CD4-positive, alpha-beta T cell (primary cell): ENCODE data around the gene RPS18. TPM values are rescaled to one million over a fixed set of nuclear protein-coding genes. Genes with fewer than 3 reads are reported as not detected.

ENCODE experiments used
- ATAC-seq: fragments of 200-7000 bp; cut with Tn5 transposase; one replicate; pipeline ENCODE4 v1.10.0; 2022; ENCODE audit warnings: mild to moderate bottlenecking; ENCODE audit not compliant: poor library complexity
- CTCF ChIA-PET: fragments of 350-600 bp; sonication (Branson Sonifier 250); formaldehyde crosslinking; loops from one replicate; lab custom pipeline; 2021; ENCODE audit warnings: antibody characterized with exemption, inconsistent platforms; lab: Charles Lee
- POLR2A ChIA-PET: fragments of 350-600 bp; sonication (Branson Sonifier 250); formaldehyde crosslinking; loops from one replicate; lab custom pipeline; 2021; ENCODE audit warnings: antibody characterized with exemption, inconsistent platforms; lab: Charles Lee
- DNase-seq, 14 experiments: peaks; one replicate each; pipeline ENCODE4 v3.0.0-alpha.2; 2013 to 2020; ENCODE audit warnings: mixed read lengths in 2 of 14
- H3K27ac ChIP-seq, 2 donors: one replicate each; pipeline versions ENCODE4 v1.5.1 to v1.7.0; 2013; ENCODE audit warnings: low read length in 2 of 2, low read depth in 1 of 2, mild to moderate bottlenecking in 1 of 2
- H3K27me3 ChIP-seq, 2 experiments: 1 replicate in 1 of 2; 2 replicates in 1 of 2; pipeline versions ENCODE4 v1.6.1 to v1.7.0; 2013; ENCODE audit warnings: low read length in 2 of 2, control low read depth in 1 of 2, mild to moderate bottlenecking in 1 of 2, moderate library complexity in 1 of 2; ENCODE audit not compliant: insufficient read depth in 2 of 2, control insufficient read depth in 1 of 2
- H3K36me3 ChIP-seq: one replicate; pipeline ENCODE4 v1.6.1; 2013; ENCODE audit warnings: low read length, control low read depth; ENCODE audit not compliant: insufficient read depth
- H3K4me1 ChIP-seq: one replicate; pipeline ENCODE4 v1.6.1; 2013; ENCODE audit warnings: low read length, control low read depth; ENCODE audit not compliant: insufficient read depth
- H3K4me3 ChIP-seq: one replicate; pipeline ENCODE4 v1.5.1; 2013; ENCODE audit warnings: mild to moderate bottlenecking, low read length, moderate library complexity
- H3K9me3 ChIP-seq, 2 experiments: 1 replicate in 1 of 2; 2 replicates in 1 of 2; pipeline versions ENCODE4 v1.6.1 to v1.7.0; 2013; ENCODE audit warnings: low read length in 2 of 2, mild to moderate bottlenecking in 2 of 2, control low read depth in 1 of 2, moderate library complexity in 1 of 2; ENCODE audit not compliant: control insufficient read depth in 1 of 2, insufficient read depth in 1 of 2
- H3K27ac Mint-ChIP-seq: one replicate; pipeline ENCODE4 v1.8.0; 2020; ENCODE audit warnings: mixed read lengths
- H3K27me3 Mint-ChIP-seq: one replicate; pipeline ENCODE4 v1.8.0; 2021; ENCODE audit warnings: mixed read lengths
- H3K36me3 Mint-ChIP-seq: one replicate; pipeline ENCODE4 v1.8.0; 2021; ENCODE audit warnings: low read depth, mixed read lengths
- H3K4me1 Mint-ChIP-seq: one replicate; pipeline ENCODE4 v1.8.0; 2021; ENCODE audit warnings: low read depth, mixed read lengths
- H3K4me3 Mint-ChIP-seq: one replicate; pipeline ENCODE4 v1.8.0; 2020; ENCODE audit warnings: mild to moderate bottlenecking, mixed read lengths
- H3K9me3 Mint-ChIP-seq: one replicate; pipeline ENCODE4 v1.8.0; 2020; ENCODE audit warnings: mixed read lengths
- intact Hi-C, 2 experiments: fragments of 100-400 bp; cut with DNase I in 1 of 2; cut with micrococcal nuclease in 1 of 2; formaldehyde crosslinking; loops; one replicate each; pipeline versions ENCODE4 v1.15.1 to v1.9.0; 2023 to 2025; cut with DNase I, micrococcal nuclease
- total RNA-seq, 174 experiments: library from RNA in 2 of 174; stranded (reverse) in 2 of 174; gene quantifications; one replicate each; pipeline ENCODE4 v1.2.3 and lab custom pipeline; 2021 to 2026
- TF ChIP-seq, protein P1 (sequence below): fragments of 200-600 bp; IDR thresholded peaks from one replicate; pipeline ENCODE4 v1.8.0; 2022; ENCODE audit warnings: antibody characterized with exemption, mild to moderate bottlenecking

Gene RPS18
- total RNA-seq, 2 experiments from 2014 or later = 5,159 to 5,309 TPM

DNA sequence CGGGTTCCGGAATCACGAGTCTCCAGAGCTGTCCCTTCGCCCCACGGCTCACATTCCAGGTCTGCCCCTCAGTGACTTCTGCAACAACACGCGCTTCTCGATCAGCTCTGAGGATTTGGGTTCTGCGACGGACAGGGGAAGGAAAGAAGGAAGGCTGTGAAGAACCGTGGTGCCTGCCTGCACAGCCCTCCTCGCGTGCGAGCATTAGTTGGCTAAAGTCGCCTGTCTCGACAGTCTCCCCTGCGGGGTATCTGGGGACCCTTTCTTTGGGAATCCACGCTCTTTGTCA is 23.3 kb upstream of the RPS18 start:
- Mint-ChIP-seq H3K27ac (peak overlapping the region; percentile 97), H3K9me3 (no peaks in the 10 kb centered on the region), H3K4me1 (peaks cover 37% of the 10 kb centered on the region), H3K4me3 (peak overlapping the region; percentile 92), H3K36me3 (peaks cover 24% of the 10 kb centered on the region), H3K27me3 (no peaks in the 10 kb centered on the region)
- Histone ChIP-seq H3K27me3 (no peaks in the 10 kb centered on the region), H3K4me3 (peak overlapping the region; percentile 70), H3K27ac (peak overlapping the region; percentile 98), H3K9me3 (no peaks in the 10 kb centered on the region), H3K4me1 (peaks cover 32% of the 10 kb centered on the region), H3K36me3 (peaks cover 17% of the 10 kb centered on the region)
- intact Hi-C loops = loop anchor here (1.0 to 2.0 kb wide), 7 partner anchors 40 to 363 kb away; partner anchors contain the start of gene RING1 (in 2 of the 2)
- ATAC-seq (peak; percentile 33), DNase-seq (peak in 5 of 14 experiments; percentile 7 to 81 (median 23))
- TF ChIP-seq, protein P1, sequence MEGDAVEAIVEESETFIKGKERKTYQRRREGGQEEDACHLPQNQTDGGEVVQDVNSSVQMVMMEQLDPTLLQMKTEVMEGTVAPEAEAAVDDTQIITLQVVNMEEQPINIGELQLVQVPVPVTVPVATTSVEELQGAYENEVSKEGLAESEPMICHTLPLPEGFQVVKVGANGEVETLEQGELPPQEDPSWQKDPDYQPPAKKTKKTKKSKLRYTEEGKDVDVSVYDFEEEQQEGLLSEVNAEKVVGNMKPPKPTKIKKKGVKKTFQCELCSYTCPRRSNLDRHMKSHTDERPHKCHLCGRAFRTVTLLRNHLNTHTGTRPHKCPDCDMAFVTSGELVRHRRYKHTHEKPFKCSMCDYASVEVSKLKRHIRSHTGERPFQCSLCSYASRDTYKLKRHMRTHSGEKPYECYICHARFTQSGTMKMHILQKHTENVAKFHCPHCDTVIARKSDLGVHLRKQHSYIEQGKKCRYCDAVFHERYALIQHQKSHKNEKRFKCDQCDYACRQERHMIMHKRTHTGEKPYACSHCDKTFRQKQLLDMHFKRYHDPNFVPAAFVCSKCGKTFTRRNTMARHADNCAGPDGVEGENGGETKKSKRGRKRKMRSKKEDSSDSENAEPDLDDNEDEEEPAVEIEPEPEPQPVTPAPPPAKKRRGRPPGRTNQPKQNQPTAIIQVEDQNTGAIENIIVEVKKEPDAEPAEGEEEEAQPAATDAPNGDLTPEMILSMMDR = peak; percentile 35
- CTCF ChIA-PET = interaction anchor here (0.7 to 6.8 kb wide), 29 partner anchors 8 to 372 kb away, joined by 3 to 76 read pairs (median 4); partner anchors contain the start of genes B3GALT4, HSD17B8, ITPR3 and RGL2
- POLR2A ChIA-PET = interaction anchor here (0.5 to 4.0 kb wide), 35 partner anchors 10 to 403 kb away, joined by 3 to 95 read pairs (median 8); partner anchors contain the start of genes B3GALT4, BRD2, HLA-DMA and HSD17B8

DNA sequence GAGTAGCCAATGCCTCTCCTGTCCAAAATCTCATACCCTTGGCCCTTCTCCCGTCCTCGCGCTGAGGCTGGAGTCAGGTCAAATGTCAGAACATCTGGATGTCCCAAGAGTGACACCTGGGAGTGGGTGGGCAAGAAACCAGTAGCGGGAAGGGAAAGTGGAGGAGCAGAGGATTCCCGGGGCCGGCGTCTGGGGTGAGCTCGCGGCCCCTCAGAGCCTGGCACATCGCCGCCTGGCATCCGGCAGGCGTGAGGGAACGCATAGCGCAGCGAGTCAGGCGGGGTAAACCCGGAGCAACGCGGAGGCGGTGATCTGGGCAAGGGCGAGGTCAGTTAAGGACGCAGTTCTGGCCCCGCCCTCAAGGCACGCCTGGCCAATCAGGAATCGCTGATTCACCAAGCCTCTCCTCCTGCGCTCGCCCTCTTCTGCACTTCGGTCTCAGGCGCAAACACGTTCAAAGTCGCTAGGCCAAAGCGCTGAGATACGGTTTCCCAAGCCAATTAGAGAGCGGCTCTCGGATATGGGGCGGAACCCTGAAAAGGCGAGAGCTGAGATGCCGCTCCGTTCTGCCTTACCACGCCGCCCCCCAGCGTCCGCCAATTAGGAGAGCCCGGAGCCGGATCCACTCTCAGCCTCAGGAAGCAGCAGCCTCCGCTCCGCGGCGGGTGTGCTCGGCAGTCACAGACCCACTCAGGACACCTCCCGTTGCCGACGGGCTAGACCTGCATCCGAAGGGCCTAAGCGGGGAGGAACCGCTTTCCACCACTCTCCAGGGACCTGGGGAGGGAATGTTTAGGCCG is 22.7 kb upstream of the RPS18 start:
- peaks cover 37% of the 10 kb centered on the region for H3K4me1 Mint-ChIP-seq
- H3K9me3 Mint-ChIP-seq = no peaks in the 10 kb centered on the region
- ATAC-seq (peak; percentile 83), DNase-seq (peak; percentile 89 to 99 (median 94))
- TF ChIP-seq, protein P1 = peak; percentile 32
- no peaks in the 10 kb centered on the region for H3K27me3 ChIP-seq
- POLR2A ChIA-PET = interaction anchor here (0.5 to 4.0 kb wide), 42 partner anchors 11 to 1585 kb away, joined by 3 to 95 read pairs (median 6); partner anchors contain the start of genes B3GALT4, BRD2, GPANK1 and HLA-DMA
- H3K27ac ChIP-seq = peak overlapping the region; percentile 98
- peaks cover 32% of the 10 kb centered on the region for H3K4me1 ChIP-seq
- H3K4me3 ChIP-seq = peak overlapping the region; percentile 70
- peaks cover 17% of the 10 kb centered on the region for H3K36me3 ChIP-seq
- intact Hi-C loops = loop anchor here (1.0 to 2.0 kb wide), 9 partner anchors 22 to 364 kb away; partner anchors contain the start of genes RING1 (in 2 of the 2), VPS52 (in 2 of the 2), RXRB (in 1 of the 2) and SLC39A7 (in 1 of the 2)
- no peaks in the 10 kb centered on the region for H3K9me3 ChIP-seq
- peak overlapping the region; percentile 97 for H3K27ac Mint-ChIP-seq
- peaks cover 24% of the 10 kb centered on the region for H3K36me3 Mint-ChIP-seq
- CTCF ChIA-PET = interaction anchor here (0.7 to 6.8 kb wide), 28 partner anchors 9 to 372 kb away, joined by 3 to 76 read pairs (median 4); partner anchors contain the start of genes B3GALT4, HSD17B8, ITPR3 and RGL2
- H3K27me3 Mint-ChIP-seq = no peaks in the 10 kb centered on the region
- H3K4me3 Mint-ChIP-seq = peak overlapping the region; percentile 92
